HCT116 (cell line): ENCODE measurements around the gene FNDC4. TPM values are rescaled to one million over a fixed set of nuclear protein-coding genes. Genes with fewer than 3 reads are reported as not detected.

Experiments
- ATAC-seq: fragments of 200-7000 bp; cut with Tn5 transposase; 2 replicates; pipeline ENCODE4 v1.9.1; 2020; ENCODE audit warnings: mild to moderate bottlenecking, moderate library complexity
- BruUV-seq: library from RNA; stranded (reverse); fragments of 400-500 nt; replicated peaks from 2 replicates; lab custom pipeline; 2021; lab: Mats Ljungman, UMichigan
- CTCF ChIA-PET: fragments of 300-600 bp; sonication (Branson Sonifier 250); formaldehyde crosslinking; loops from one replicate; lab custom pipeline; 2021; ENCODE audit warnings: antibody characterized with exemption; lab: Charles Lee
- POLR2A ChIA-PET: fragments of 300-600, 350-600 bp; sonication (Branson Sonifier 250); formaldehyde crosslinking; loops from one replicate; lab custom pipeline; 2021; ENCODE audit warnings: antibody characterized with exemption; lab: Charles Lee
- RAD21 ChIA-PET, 2 experiments: fragments of 300-600 bp; sonication (Branson Sonifier 250); formaldehyde crosslinking; loops; one replicate each; lab custom pipeline; 2023; ENCODE audit warnings: low total read pairs in 2 of 2; ENCODE audit not compliant: uncharacterized antibody in 2 of 2, unreplicated experiment in 2 of 2, low non-redundant PET in 1 of 2; lab: Charles Lee
- DNase-seq: peaks from one replicate; pipeline ENCODE4 v3.0.0-alpha.2; 2010; ENCODE audit warnings: low read depth, low spot score
- H2AFZ ChIP-seq: fragments of 200-600 bp; shearing (Covaris generic), sonication (generic); 2 replicates; pipeline ENCODE4 v1.6.1; 2017; ENCODE audit warnings: low read depth, mixed run types, mixed read lengths, antibody characterized with exemption, low read length; ENCODE audit not compliant: poor library complexity, severe bottlenecking
- H3K27ac ChIP-seq: 2 replicates; pipeline ENCODE4 v1.5.1; 2012; ENCODE audit warnings: low read depth, low read length
- H3K27me3 ChIP-seq: fragments of 200-600 bp; sonication (generic); 2 replicates; pipeline ENCODE4 v1.6.1; 2016; ENCODE audit warnings: mixed run types, low read length, mixed read lengths; ENCODE audit not compliant: insufficient read depth
- H3K36me3 ChIP-seq, 2 experiments: fragments of 200-500 bp in 1 of 2; fragments of 200-600 bp in 1 of 2; sonication (Bioruptor generic) in 1 of 2; sonication (generic) in 1 of 2; 2 replicates each; pipeline versions ENCODE4 v1.5.1 to v1.6.1; 2014 to 2016; ENCODE audit warnings: low read length in 2 of 2, inconsistent platforms in 1 of 2, mixed read lengths in 1 of 2, mixed run types in 1 of 2; ENCODE audit not compliant: insufficient read depth in 2 of 2, control insufficient read depth in 1 of 2
- H3K4me1 ChIP-seq, 2 experiments: fragments of 200-600 bp in 1 of 2; sonication (generic) in 1 of 2; 2 replicates each; pipeline versions ENCODE4 v1.5.1 to v1.6.1; 2012 to 2017; ENCODE audit warnings: low read length in 2 of 2, inconsistent platforms in 1 of 2, mild to moderate bottlenecking in 1 of 2, mixed read lengths in 1 of 2, mixed run types in 1 of 2, moderate library complexity in 1 of 2; ENCODE audit not compliant: insufficient read depth in 2 of 2, control insufficient read depth in 1 of 2
- H3K4me2 ChIP-seq: fragments of 200-600 bp; sonication (generic); 2 replicates; pipeline ENCODE4 v1.6.1; 2017; ENCODE audit warnings: mixed run types, low read length, mixed read lengths
- H3K4me3 ChIP-seq, 2 experiments: fragments of 200-600 bp in 1 of 2; sonication (generic) in 1 of 2; replicated peaks in 1 of 2; 2 replicates each; pipeline ENCODE4 v1.5.1; 2011 to 2016; ENCODE audit warnings: low read length in 2 of 2, control low read depth in 1 of 2, low read depth in 1 of 2, mild to moderate bottlenecking in 1 of 2, mixed read lengths in 1 of 2, mixed run types in 1 of 2
- H3K79me2 ChIP-seq: fragments of 200-600 bp; sonication (generic); 2 replicates; pipeline ENCODE4 v1.6.1; 2017; ENCODE audit warnings: mild to moderate bottlenecking, mixed run types, low read length, moderate library complexity, mixed read lengths; ENCODE audit not compliant: insufficient read depth
- H3K9ac ChIP-seq: fragments of 200-600 bp; sonication (generic); 2 replicates; pipeline ENCODE4 v1.6.1; 2016; ENCODE audit warnings: low read length, mixed read lengths
- H3K9me2 ChIP-seq: fragments of 200-600 bp; sonication (generic), shearing (Covaris generic); 2 replicates; pipeline ENCODE4 v1.6.1; 2017; ENCODE audit warnings: mixed run types, mild to moderate bottlenecking, moderate library complexity; ENCODE audit not compliant: insufficient read depth
- H3K9me3 ChIP-seq, 2 experiments: fragments of 200-500 bp in 1 of 2; fragments of 200-600 bp in 1 of 2; sonication (Bioruptor generic) in 1 of 2; sonication (generic) in 1 of 2; 2 replicates each; pipeline ENCODE4 v1.6.1; 2014 to 2017; ENCODE audit warnings: low read length in 2 of 2, mixed read lengths in 2 of 2, inconsistent platforms in 1 of 2, low read depth in 1 of 2, mild to moderate bottlenecking in 1 of 2, mixed run types in 1 of 2, moderate library complexity in 1 of 2; ENCODE audit not compliant: control insufficient read depth in 1 of 2, insufficient read depth in 1 of 2
- H4K20me1 ChIP-seq: fragments of 200-600 bp; sonication (generic), shearing (Covaris generic); 2 replicates; pipeline ENCODE4 v1.6.1; 2017; ENCODE audit warnings: mixed run types, mild to moderate bottlenecking, moderate library complexity; ENCODE audit not compliant: insufficient read depth
- CBX3 ChIP-seq: IDR thresholded peaks from 2 replicates; pipeline ENCODE4 v1.6.1; 2012; ENCODE audit warnings: low read depth
- EGR1 ChIP-seq: IDR thresholded peaks from 2 replicates; pipeline ENCODE4 v1.6.1; 2012; ENCODE audit warnings: low read depth
- EZH2 ChIP-seq: fragments of 200-600 bp; sonication (generic); IDR thresholded peaks from 2 replicates; pipeline ENCODE4 v1.6.1; 2017; ENCODE audit warnings: antibody characterized with exemption, mixed run types
- FOSL1 ChIP-seq: IDR thresholded peaks from 2 replicates; pipeline ENCODE4 v1.6.1; 2012; ENCODE audit warnings: low read depth
- JUND ChIP-seq: IDR thresholded peaks from 2 replicates; pipeline ENCODE4 v1.6.1; 2012
- MAX ChIP-seq: IDR thresholded peaks from 2 replicates; pipeline ENCODE4 v1.6.1; 2012
- SIN3A ChIP-seq: IDR thresholded peaks from 2 replicates; pipeline ENCODE4 v1.6.1; 2012; ENCODE audit warnings: low read depth
- SRF ChIP-seq: IDR thresholded peaks from 2 replicates; pipeline ENCODE4 v1.6.1; 2012; ENCODE audit warnings: low read depth
- YY1 ChIP-seq: IDR thresholded peaks from 2 replicates; pipeline ENCODE4 v1.6.1; 2011; ENCODE audit warnings: low read length, low read depth, moderate library complexity, mild to moderate bottlenecking; ENCODE audit not compliant: insufficient replicate concordance; ENCODE audit errors: extremely low read depth
- intact Hi-C: fragments of 100-400 bp; cut with micrococcal nuclease; formaldehyde crosslinking; loops from 2 replicates; pipeline ENCODE4 v1.10.0; 2022
- total RNA-seq: library from RNA; stranded (reverse); gene quantifications from one replicate; pipeline ENCODE4 v1.2.1, GENCODE V29; 2021; ENCODE audit not compliant: unreplicated experiment

Gene FNDC4
- total RNA-seq, 1 experiment from 2014 or later = 3.3 TPM

GRCh38 chr2:27485496-27485895, 9.5 kb downstream of the FNDC4 start:
- H3K27me3 ChIP-seq = no peaks in the 10 kb centered on the region
- H3K9ac ChIP-seq = no peak overlapping the region
- ChIA-PET POLR2A (no interaction called here), CTCF (no interaction called here), RAD21 (no interaction called here)
- DNase-seq = no peak
- no peak for ATAC-seq
- no peaks in the 10 kb centered on the region for H3K79me2 ChIP-seq
- H4K20me1 ChIP-seq = no peaks in the 10 kb centered on the region
- H3K4me2 ChIP-seq = no peak overlapping the region
- no peaks in the 10 kb centered on the region for H3K9me2 ChIP-seq
- no peak overlapping the region for H2AFZ ChIP-seq
- H3K4me3 ChIP-seq = no peak overlapping the region
- intact Hi-C loops = no loop called here
- no TSS peak for BruUV-seq
- H3K27ac ChIP-seq = no peak overlapping the region
- no peaks in the 10 kb centered on the region for H3K36me3 ChIP-seq
- peaks cover 8 to 17% of the 10 kb centered on the region in 2 experiments for H3K4me1 ChIP-seq
- no peak for TF ChIP-seq EGR1
- TF ChIP-seq CBX3 = no peak
- no peaks in the 10 kb centered on the region for H3K9me3 ChIP-seq

GRCh38 chr2:27471961-27472360, 23.0 kb downstream of the FNDC4 start:
- Histone ChIP-seq H3K9me2 (no peaks in the 10 kb centered on the region), H3K4me3 (no peak overlapping the region), H4K20me1 (no peaks in the 10 kb centered on the region), H3K4me2 (no peak overlapping the region), H3K9ac (no peak overlapping the region), H3K27ac (no peak overlapping the region), H2AFZ (no peak overlapping the region), H3K36me3 (no peaks in the 10 kb centered on the region), H3K79me2 (no peaks in the 10 kb centered on the region), H3K9me3 (no peaks in the 10 kb centered on the region), H3K27me3 (no peaks in the 10 kb centered on the region), H3K4me1 (no peaks in the 10 kb centered on the region)
- ChIA-PET RAD21 (no interaction called here), POLR2A (no interaction called here), CTCF (no interaction called here)
- TF ChIP-seq YY1 (no peak), FOSL1 (no peak), SRF (no peak), EZH2 (no peak), JUND (no peak), MAX (no peak), SIN3A (no peak)
- DNase-seq (no peak), ATAC-seq (no peak)
- BruUV-seq = no TSS peak
- intact Hi-C loops = no loop called here
